Activated CD4-positive, alpha-beta T cell treated with anti-CD3 and anti-CD28 coated beads, Interleukin-2, Interleukin-6, amounts not matched to agents 100 ng/mL and 50 ng/mL, durations not matched to agents 16 hours and 8 hours (primary cell): ENCODE measurements around the gene DIO3.
"Not testable (repeated sequence)": the region's sequence is repeated elsewhere in the genome, so short reads cannot be mapped to it uniquely, and the experiment has no call there.

Experiments
- DNase-seq: peaks from one replicate; pipeline ENCODE4 v3.0.0-alpha.2; 2020

Gene DIO3

GRCh38 chr14:101543814-101544213 lies 17.5 kb upstream of the DIO3 start:
- no peak for DNase-seq

- no peak for DNase-seq
Measured at GRCh38 chr14:101544550-101544949, 16.7 kb upstream of the DIO3 start.

GRCh38 chr14:101546706-101547105 lies 14.6 kb upstream of the DIO3 start:
- DNase-seq, result no peak

- DNase-seq, result no peak
Measured at GRCh38 chr14:101547107-101547738, 14.1 kb upstream of the DIO3 start.

GRCh38 chr14:101547961-101548669 lies 13.2 kb upstream of the DIO3 start:
- no peak for DNase-seq

GRCh38 chr14:101548710-101549109 lies 12.6 kb upstream of the DIO3 start:
- no peak for DNase-seq

GRCh38 chr14:101549154-101549553 lies 12.1 kb upstream of the DIO3 start:
- DNase-seq, result no peak

- not testable (repeated sequence) for DNase-seq
Measured at GRCh38 chr14:101550202-101550912, 10.9 kb upstream of the DIO3 start.

- DNase-seq, result no peak
Measured at GRCh38 chr14:101551729-101552595, 9.3 kb upstream of the DIO3 start.

GRCh38 chr14:101552786-101553231 lies 8.5 kb upstream of the DIO3 start:
- no peak for DNase-seq

- no peak for DNase-seq
Measured at GRCh38 chr14:101553393-101553792, 7.9 kb upstream of the DIO3 start.

- no peak for DNase-seq
Measured at GRCh38 chr14:101553931-101554330, 7.4 kb upstream of the DIO3 start.

GRCh38 chr14:101554991-101555668 lies 6.2 kb upstream of the DIO3 start:
- DNase-seq, result no peak

GRCh38 chr14:101555669-101556043 lies 5.6 kb upstream of the DIO3 start:
- not testable (repeated sequence) for DNase-seq

GRCh38 chr14:101556131-101556530 lies 5.2 kb upstream of the DIO3 start:
- DNase-seq, result no peak

GRCh38 chr14:101556566-101557320 lies 4.6 kb upstream of the DIO3 start:
- DNase-seq, result no peak

GRCh38 chr14:101557321-101557695 lies 4.0 kb upstream of the DIO3 start:
- DNase-seq, result no peak

- no peak for DNase-seq
Measured at GRCh38 chr14:101557811-101558738, 3.2 kb upstream of the DIO3 start.

- no peak for DNase-seq
Measured at GRCh38 chr14:101558739-101559240, 2.5 kb upstream of the DIO3 start.

- DNase-seq, result no peak
Measured at GRCh38 chr14:101559250-101559623, 2.1 kb upstream of the DIO3 start.
